GM18499 (cell line): ENCODE results near the gene PPL.
"Not testable (repeated sequence)": the region's sequence is repeated elsewhere in the genome, so short reads cannot be mapped to it uniquely, and the experiment has no call there.

Source experiments
- ATAC-seq: cut with Tn5 transposase; IDR thresholded peaks from one replicate; pipeline ENCODE4 v1.9.1; 2021; ENCODE audit warnings: moderate number of reproducible peaks; ENCODE audit not compliant: insufficient read depth, unreplicated experiment

The PPL gene

GRCh38 chr16:4913130-4913773 lies 23.7 kb downstream of the PPL start:
- ATAC-seq = no peak

DNA sequence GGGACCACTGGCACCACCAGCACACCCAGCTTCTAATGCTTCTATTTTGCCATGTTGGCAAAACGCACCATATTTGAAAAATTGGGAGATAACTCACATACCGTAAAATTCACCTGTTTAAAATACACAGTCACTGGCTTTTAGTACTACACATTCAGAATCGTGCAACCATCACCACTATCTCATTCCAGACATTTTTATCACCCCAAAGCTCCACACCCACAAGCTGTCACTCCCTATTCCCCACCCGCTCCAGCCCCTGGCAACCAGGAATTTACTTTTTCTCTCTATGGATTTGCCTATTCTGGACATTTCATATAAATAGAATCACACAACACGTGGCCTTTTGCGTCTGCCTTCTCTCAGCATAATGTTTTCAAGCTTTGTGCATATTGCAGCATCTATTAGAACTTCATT lies 25.0 kb downstream of the PPL start:
- no peak for ATAC-seq

DNA sequence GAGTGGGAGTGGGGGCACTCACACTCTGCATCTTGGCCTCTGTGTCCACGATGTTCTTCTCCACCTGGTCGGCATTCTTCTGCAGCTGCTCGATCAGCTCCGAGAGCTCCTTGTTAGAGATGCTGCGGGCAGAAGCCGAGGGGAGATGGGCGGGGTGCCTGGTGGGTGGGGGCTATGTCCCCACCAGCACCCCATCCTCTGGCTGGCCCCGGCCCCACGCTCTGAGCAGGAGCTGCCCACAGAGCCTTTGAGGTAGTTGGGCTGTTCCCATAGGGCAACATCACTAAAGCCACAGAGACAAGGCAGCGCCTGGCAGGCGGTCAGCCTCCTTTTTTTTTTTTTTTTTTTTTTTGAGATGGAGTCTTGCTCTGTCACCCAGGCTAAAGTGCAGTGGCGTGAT lies 26.1 kb downstream of the PPL start:
- ATAC-seq = no peak

DNA sequence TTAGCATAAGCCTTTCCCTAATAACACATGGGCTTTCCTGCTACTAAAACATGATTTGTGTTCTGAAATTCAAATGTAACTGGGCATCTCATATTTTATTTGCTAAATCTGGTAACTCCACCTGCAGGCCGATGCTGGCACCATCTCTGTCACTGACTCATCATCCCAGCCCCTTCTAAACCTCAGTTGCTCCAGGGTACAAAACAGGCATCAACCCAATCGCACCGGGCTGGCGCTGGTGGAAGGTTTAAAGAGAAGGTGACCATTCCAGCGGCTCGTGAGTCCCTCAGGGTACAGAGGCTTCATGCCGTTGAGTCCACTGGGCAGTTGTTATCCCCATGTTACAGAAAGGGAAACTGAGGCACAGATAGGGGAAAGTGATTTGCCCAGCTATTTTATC lies 27.1 kb downstream of the PPL start:
- ATAC-seq = no peak

GRCh38 chr16:4908854-4909401 lies 28.0 kb downstream of the PPL start:
- ATAC-seq = no peak

DNA sequence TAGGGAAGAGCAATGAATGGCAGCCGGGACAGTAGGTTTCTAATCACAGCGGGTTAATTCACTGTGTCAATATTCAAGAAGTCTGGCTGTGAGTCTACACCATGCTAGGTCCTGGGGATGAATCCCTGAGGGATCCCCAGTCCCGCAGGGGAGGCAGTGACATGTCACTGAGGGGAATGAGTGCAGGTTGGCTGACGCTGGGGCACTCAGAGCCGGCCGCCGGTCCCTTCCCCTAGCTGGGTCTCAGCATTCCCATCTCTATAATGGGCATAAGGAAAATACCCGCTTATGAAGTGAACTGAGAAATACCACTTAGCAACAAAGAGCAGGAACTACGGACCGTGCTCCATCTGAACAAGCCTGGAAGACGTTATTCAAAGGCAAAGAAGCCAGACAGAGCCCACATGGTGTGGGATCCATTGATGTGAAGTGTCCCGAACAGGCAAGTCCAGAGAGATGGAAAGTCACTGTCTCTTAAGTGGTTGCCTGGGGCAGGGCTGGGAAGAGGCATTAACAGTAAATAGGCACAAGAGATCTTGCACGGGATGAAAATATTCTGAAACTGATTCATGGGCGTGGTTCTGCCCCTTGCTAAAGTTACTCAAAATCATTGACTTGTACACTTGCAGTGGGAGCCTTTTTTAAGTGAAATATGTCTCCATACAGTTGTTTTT lies 31.9 kb downstream of the PPL start:
- ATAC-seq = no peak

GRCh38 chr16:4904108-4904941 lies 32.6 kb downstream of the PPL start:
- no peak for ATAC-seq

GRCh38 chr16:4902038-4902437 lies 34.9 kb downstream of the PPL start:
- no peak for ATAC-seq

DNA sequence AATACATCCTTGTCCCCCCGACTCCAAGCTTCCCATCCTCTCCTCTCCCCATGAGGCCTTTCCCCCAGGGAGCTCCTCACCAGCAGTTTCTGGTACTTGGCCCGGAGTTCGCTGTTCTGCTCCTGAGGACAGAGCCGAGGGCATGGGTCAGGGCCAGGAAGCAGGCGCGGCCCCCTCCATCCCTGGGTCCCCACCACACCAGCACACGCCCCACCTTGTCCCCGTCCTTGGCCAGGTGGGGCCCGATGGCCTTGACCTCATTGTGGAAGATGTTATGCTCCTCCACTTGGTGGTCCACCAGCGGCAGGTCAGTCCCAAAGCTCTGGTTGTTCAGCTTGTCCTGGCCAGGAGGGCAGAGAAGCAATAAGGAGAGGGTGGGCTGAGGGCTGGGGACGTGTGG lies 36.2 kb downstream of the PPL start:
- ATAC-seq = no peak

DNA sequence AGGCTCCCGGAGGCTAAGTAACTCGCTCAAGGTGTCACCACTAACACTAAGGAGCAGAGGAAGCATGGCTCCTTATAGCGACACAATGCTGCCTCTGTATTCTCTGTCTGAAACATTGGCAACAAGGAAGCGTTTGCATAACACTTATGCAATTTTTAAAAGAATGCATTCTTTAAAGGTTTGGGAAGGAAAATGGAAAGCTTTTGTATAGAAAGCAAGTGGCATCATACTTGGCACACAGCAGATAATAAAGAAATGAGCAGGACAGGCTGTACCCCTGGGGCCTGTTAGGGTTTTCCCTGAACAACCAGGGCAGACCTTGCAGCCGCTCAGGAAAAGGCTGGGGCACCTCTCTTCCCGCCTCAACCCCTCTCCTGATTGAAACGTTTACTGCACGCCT lies 36.9 kb downstream of the PPL start:
- ATAC-seq = no peak

DNA sequence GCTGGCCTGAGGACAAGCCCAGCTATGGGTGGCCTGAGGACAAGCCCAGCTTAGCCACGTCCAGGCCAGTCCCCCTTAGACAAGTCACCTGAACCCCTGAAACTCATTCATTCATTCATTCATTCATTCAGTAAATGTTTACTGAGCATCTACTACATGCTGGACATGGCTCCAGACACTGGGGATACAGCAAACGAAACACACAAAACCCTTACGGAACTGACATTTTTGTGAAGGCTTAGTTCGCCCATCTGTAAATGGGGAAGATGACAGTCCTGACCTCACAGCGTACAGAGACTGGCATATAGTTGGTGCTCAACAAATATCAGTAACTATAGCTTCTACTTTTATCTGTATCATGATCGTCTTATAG lies 37.5 kb downstream of the PPL start:
- ATAC-seq = no peak

DNA sequence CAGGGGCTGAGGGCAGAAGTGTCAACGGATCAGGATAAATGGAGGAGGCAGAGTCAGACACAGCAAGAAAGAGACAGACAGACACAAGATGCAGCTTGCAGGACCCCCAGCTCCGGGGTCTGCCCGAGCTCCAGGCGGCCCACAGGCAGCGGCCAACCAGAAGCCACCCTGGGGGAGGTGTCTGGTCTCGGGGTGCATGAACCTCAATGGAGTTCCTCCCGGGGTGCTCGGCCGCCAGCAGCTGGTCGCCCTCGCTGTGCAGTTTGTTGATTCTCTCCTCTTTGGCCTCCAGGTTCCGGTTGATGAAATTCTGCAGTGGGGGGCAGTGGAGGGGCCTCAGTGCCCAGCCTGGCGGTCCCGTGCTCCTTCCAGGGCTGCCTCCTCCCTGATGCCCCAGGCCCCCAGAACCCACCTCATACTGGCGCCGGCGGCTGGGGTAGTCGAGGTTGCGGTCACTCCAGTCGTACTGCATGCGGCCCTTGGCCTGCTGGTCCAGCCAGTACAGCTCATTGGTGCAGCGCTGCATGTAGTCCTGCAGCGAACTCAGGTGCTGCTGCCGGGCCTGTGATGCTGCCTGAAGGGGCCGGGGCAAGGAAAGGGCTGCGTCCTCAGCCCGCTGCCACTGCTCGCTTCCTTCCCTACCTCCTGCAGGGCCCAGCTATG lies 38.0 kb downstream of the PPL start:
- no peak for ATAC-seq

GRCh38 chr16:4897328-4897727 lies 39.6 kb downstream of the PPL start:
- ATAC-seq = no peak

- ATAC-seq = not testable (repeated sequence)
Measured at GRCh38 chr16:4896761-4897160, 40.2 kb downstream of the PPL start.

GRCh38 chr16:4895366-4895765 lies 41.6 kb downstream of the PPL start:
- no peak for ATAC-seq

DNA sequence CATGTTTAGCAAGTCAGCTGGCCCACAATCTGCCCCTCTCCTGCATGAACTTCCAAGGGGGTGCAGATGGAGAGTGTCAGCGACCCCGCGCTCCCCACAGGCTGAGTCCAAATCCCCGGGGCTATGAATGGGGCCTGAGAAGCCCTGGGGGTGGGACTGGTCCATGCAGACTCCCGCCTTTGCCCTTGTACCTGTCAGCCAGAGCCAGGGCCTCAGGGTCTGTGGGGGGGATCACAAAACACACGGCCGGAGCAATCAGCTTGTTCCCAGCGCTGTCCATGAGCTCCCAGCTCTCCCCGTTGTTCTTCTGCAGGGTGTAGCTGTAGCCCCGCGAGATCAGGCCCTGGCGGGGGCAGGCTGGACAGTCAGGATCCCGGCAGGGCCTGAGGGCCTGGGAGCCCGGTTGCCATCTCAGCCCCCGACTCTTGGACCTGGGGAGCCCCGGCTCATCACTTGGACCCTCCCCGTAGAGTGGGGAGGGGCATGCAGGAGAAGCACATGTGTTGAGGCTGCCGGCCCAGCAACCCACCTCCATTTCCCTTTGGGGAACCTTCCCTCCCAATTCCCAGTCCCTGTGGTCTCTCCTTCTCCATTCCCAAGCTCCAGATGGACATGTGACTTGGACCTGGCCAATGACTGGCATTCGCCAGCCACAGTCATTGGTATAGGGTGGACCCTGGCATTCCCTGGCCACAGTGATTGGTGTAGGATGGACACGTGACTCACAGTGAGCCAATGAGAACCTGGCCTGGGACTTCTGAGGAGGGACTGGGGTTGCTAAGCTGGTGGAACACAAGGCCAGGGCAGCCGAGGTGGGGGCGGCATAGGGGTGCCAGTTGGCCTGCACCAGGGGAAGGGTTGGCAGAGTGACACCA lies 42.4 kb downstream of the PPL start:
- ATAC-seq = no peak

DNA sequence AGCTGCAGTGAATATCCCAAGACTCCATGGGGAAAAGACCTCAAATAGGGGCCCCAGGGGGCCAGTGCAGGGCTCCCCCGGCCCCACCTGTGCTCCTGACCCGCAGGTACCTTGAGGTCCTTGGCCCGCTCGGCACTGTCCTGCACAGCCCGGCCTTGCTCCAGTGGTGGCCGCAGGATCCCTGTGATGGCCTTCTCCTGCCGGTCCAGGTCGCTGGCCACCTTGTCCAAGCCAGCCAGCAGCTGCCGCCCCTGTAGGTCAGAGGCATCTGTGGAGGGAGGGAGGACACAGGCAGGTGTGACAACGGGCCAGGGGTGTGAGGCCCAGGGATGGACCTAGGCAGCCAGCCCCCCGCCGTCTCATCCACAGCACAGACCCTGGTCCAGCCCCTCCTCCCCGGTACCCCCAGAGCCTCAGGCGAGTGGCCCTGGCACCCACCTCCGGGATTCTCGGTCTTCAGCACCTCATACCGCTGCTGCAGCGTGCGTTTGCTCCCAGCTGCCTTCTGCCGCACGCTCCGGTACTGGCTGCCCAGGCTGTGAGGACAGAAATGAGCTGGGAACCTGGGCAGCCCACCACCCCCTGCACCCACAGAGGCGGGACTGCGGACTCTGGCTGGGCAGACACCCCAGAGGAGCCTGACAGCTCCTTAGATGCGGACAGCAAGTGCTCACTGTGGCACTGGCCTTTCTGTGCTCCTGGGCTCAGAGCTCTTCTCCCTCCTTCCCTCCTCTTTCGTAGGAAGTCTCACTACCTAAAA lies 43.7 kb downstream of the PPL start:
- ATAC-seq = no peak

DNA sequence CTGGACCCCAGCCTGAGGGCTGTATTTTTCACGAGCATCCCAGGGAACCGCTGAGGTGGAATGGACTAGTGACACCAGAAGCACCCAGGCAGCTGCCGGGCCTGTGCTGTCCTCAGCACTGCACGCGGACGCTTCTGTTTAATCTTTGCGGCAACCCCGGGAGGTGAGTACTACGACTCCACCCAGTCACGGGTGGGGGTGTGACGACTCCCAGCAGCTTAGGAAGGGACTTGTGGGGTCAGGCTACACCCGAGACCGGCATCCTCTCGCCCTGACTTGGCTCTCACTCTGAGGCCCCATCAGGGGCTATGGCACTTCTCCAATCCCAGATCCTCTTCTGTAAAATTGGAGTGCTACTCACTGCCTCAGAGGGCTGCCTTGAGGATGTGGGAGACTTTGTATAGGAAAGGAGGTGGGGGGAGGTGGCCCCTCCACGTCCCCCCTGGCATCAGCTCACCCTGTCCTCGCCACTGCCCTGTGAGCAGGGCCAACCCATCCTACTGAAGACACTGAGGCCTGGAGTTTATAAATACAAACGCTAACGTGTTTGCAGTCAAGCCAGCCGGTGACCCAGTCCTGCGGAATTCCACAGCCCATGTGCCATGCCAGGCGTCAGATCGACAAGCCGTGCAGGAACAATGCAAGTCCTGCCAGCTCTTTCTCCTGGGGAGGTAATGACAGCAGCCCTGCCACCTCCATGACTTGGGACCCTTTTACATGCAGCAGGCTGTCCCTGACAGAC lies 44.4 kb downstream of the PPL start:
- no peak for ATAC-seq
